ENCODE results near the gene VILL.

DNA sequence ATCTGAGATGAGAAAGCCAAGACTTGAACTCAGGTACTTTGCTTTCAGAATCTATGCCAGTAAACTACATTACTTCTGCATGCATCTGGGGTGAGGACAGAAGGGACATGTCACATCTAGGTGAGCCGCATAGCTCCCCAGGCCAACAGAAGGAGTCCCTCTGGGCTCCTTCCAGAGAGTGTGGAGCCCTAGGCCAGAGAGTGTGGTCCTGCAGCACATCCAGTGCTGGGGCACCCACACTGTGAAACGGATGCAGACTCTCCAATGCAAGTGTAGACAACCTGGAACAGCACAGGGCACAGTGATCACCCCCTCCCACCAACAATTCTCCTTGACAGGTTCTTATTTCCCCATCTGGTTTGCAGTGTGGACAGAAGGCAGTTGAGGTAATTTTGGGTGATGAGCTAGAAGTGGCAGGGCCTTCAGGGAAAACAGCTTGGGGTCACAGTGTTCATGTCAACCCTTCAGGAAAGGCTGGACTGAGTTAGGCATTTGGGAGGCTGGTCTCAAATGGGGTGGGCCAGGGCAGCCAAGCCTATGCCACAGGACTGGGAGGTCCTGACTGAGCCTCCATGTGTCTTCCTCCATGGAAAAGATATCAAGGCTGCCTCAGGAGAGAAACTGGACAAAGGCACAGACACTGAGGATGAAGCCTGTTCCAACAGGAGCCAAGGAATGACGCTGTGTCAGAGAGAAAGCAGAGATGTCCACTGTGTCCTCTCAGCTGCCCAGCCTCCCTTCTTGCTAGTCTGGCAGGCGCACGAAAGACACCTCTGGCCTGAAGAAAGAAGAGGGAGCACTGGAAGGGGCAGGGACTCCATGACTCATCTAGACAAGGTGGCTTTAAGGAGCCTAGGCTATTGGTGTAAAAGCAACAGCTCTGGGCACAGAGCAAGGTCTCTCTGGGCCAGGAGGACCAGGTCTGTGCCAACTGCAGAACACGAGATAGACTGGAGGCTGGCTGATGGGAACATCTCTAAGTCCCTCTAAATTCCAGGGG lies 37.2 kb downstream of the VILL start:
- TF ChIP-seq, protein P1, sequence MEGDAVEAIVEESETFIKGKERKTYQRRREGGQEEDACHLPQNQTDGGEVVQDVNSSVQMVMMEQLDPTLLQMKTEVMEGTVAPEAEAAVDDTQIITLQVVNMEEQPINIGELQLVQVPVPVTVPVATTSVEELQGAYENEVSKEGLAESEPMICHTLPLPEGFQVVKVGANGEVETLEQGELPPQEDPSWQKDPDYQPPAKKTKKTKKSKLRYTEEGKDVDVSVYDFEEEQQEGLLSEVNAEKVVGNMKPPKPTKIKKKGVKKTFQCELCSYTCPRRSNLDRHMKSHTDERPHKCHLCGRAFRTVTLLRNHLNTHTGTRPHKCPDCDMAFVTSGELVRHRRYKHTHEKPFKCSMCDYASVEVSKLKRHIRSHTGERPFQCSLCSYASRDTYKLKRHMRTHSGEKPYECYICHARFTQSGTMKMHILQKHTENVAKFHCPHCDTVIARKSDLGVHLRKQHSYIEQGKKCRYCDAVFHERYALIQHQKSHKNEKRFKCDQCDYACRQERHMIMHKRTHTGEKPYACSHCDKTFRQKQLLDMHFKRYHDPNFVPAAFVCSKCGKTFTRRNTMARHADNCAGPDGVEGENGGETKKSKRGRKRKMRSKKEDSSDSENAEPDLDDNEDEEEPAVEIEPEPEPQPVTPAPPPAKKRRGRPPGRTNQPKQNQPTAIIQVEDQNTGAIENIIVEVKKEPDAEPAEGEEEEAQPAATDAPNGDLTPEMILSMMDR (conservative IDR thresholded peaks at IDR 0.05 in 1 of 2, IDR thresholded peaks at IDR 0.05 in 1 of 2; ENCODE audit: extremely low read depth in 1 of 2, insufficient read depth in 1 of 2, low read depth in 1 of 2, low read length in 2 of 2): no peak
- TF ChIP-seq EZH2 (IDR thresholded peaks at IDR 0.05; ENCODE audit: borderline replicate concordance, low read length): no peak
